Brain pericyte (primary cell): ENCODE data around the gene ZNF263.
"Not testable (repeated sequence)": the region's sequence is repeated elsewhere in the genome, so short reads cannot be mapped to it uniquely, and the experiment has no call there.

Source experiments
- DNase-seq: peaks from one replicate; pipeline ENCODE4 v3.0.0-alpha.2; 2012; ENCODE audit warnings: low read depth, low spot score

Gene ZNF263

DNA sequence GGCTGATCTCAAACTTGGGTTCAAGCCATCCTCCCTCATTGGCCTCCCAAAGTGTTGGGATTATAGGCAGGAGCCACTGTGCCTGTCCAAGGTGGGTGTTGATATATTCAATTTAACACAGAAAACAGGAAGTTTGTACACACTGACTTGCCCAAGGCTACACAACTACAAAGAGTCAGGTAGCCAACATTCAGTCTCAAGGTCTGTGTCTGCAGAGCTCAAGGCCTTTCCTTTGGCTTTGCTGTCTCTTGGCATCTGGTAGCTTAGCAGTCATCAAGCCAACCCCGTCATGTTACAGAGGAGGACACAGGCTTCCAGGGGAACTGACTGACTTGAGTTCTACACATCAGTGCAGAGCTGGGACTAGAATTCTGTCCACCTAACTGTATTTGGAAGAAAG is 15.0 kb upstream of the ZNF263 start:
- DNase-seq: no peak

- not testable (repeated sequence) for DNase-seq
These were observed 12.6 kb upstream of the ZNF263 start for GRCh38 chr16:3270718-3271117.

GRCh38 chr16:3271281-3271680 is 12.0 kb upstream of the ZNF263 start:
- DNase-seq: not testable (repeated sequence)

- DNase-seq: no peak
These were observed 8.8 kb upstream of the ZNF263 start for GRCh38 chr16:3274490-3274889.

- no peak for DNase-seq
These were observed 8.3 kb upstream of the ZNF263 start for GRCh38 chr16:3274947-3275346.

DNA sequence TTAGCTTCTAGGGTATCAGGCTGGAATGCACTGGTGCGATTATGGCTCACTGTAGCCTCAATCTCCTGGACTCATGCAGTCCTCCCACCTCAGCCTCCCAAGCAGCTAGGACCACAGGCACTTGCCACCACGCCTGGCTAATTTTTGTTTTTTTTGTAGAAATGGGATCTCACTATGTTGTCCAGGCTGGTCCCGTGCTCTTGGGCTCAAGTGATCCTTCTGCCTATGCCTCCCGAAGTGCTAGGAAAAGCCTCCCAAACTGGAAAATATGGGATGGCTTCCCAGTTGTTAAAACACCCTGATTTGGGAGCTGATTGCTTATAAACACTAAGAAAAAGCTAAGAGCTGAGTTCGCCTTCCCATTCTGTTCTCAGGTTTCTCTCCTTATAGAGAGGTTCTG is 6.6 kb upstream of the ZNF263 start:
- DNase-seq: no peak

GRCh38 chr16:3281222-3281820 is 2.0 kb upstream of the ZNF263 start:
- DNase-seq: no peak

DNA sequence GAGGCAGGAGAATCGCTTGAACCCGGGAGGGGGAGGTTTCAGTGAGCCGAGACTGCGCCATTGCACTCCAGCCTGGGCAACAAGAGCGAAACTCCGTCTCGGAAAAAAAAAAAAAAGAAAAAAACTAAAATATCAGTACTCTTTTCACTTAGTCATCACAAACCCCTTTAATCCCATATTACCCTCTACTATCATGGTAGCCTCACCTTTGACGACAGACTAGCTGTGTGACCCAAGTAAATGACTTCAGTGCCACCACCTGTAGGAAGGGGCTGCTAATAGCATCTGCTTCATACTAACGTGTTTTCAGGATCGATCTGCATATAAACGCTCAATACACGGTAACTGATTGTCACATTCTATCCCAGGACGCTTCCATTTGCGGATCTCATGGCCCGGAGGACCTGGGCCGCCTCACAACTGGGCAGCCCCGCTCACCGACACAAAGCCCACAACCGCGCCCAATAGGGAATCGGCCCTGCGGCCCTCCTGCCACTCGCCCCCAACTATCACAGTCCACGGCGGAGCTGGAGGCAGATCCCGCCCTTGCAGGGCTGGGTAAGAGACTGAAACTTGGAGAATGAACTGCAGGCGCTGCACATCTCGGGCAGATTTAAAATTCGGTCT is 1.1 kb upstream of the ZNF263 start:
- peak; percentile 5 for DNase-seq

DNA sequence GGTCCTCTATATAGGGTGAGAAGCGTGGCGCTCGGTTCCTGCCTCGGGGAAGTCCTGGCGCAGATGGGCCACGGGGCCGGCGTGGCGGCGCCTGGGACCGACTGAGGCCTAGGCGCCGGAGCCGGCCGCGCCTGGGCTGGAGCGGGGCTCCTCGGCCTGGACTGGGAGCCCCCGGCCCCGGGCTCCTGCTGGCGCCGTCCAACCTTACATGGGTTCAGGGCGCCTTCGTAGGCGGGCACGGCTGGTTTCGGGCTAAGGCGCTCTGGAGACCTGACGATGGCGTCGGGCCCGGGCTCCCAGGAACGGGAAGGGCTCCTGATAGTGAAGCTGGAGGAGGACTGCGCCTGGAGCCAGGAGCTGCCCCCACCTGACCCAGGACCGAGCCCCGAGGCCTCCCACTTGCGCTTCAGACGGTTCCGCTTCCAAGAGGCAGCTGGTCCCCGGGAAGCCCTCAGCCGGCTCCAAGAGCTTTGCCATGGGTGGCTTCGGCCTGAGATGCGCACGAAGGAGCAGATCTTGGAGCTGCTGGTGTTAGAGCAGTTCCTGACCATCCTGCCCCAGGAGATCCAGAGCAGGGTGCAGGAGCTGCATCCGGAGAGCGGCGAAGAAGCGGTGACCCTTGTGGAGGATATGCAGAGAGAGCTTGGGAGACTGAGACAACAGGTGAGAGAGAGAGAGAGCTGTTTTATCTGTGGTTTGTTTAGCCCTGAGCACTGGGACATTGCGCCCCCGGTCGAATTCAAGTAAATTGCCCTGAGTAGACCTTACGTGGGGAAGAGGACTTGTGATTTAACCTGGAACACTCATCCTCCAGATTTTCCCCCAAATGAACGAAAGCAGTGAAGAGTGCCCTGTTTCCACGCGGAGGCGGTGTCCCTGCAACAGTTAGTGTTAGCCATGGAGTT is 504 bp downstream of the ZNF263 start:
- DNase-seq: no peak

- no peak for DNase-seq
These were observed 1.8 kb downstream of the ZNF263 start for GRCh38 chr16:3285131-3285530.

GRCh38 chr16:3289998-3290673 is 6.8 kb downstream of the ZNF263 start:
- DNase-seq: no peak

GRCh38 chr16:3292604-3293003 is 9.3 kb downstream of the ZNF263 start:
- no peak for DNase-seq

DNA sequence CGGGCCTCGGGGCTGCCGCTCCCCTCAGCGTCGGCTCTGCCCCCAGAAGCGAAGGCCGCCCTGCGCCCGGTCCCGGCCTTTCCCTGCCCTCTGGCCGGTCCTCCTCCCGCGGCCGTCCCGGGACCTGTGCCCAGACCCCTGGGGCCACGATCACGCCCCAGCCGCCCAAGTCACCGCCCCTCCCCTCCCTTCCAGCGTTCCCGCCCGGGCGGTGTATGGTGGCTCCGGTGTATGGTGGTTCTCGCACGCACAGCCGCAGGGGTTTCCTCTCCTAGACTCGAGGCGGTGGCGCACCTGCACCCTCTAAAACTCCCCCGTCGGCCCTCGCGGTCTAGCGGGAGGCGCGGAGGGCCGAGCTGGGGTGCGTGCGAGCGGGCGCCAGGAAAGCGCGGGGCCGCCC is 11.9 kb downstream of the ZNF263 start:
- no peak for DNase-seq

GRCh38 chr16:3295783-3296182 is 12.5 kb downstream of the ZNF263 start:
- DNase-seq: no peak

GRCh38 chr16:3304370-3304769 is 21.1 kb downstream of the ZNF263 start:
- no peak for DNase-seq

DNA sequence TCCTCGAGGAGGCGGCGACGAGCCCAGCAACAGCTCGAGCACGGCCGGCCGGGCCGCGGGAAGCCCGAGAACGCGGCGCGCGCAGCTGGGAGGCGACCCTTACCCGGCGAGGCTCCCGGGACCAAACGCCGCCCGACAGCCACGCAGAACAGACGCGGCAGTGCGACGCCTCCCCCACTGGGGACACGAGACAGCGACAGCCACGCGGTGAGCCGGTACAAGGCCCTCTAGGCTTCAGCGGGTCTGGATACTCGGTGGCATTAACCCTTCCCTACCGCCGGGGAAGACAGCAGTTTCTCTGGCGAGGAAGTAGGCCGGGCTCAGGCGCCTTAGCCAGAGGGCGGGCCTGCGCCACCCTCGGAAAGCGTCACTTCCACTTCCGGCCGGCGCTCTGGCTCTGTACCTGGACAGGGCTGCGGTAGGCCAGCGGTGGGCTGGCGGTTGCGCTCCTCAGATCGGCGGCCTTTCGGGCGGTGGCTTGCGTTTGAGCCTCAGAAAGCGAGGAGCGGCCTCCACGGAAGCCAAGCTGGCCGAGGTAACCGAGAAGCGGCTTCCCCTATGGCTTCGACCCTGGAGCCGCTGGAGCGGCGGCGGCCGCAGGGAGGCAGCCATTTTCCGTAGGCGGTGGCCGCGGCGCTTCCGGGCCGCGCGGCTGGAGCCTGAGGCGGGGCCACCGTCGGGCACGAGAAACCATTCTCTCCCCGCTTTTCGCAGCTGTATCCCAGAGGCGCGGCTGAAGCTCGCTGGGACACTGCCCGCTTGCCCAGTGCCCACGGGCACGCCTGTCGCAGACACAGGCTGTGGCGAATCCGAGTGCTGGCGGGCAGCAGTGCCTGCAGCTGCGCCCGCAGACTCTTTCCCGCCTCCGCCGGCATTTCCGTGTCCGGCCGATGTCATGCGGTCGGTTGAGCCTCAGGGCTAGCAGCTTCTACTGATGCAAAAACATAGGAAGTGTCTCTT is 22.1 kb downstream of the ZNF263 start, which contains the start of the genes TIGD7 and ZNF75A:
Gene TIGD7 (minus strand): TSS at position 322 of the 960 bp plus-strand sequence. CDS start 4,816 bp downstream, outside the sequence.
Gene ZNF75A (plus strand): TSS at position 389 of the 960 bp plus-strand sequence. CDS start 2,932 bp downstream, outside the sequence.
- DNase-seq: peak; percentile 68

DNA sequence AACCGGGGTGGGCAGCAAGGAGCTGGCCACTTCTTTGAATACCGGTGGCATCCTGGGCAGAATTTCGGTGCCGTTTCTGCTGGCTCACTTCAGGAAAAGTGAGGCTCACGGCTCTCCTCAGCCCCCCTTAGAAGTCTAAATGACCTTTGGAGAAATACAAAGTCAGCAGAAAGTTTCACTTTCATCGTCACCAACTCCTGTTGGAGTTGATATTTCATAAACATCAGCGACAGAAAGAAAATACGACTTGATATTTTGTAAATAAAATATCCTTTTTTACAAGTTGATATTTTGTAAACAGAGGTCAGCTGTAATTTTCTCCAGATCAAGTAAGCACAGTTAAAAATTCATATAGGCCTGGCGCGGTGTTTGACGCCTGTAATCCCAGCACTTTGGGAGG is 22.8 kb downstream of the ZNF263 start:
- no peak for DNase-seq

- DNase-seq: no peak
These were observed 28.2 kb downstream of the ZNF263 start for GRCh38 chr16:3311496-3311895.

DNA sequence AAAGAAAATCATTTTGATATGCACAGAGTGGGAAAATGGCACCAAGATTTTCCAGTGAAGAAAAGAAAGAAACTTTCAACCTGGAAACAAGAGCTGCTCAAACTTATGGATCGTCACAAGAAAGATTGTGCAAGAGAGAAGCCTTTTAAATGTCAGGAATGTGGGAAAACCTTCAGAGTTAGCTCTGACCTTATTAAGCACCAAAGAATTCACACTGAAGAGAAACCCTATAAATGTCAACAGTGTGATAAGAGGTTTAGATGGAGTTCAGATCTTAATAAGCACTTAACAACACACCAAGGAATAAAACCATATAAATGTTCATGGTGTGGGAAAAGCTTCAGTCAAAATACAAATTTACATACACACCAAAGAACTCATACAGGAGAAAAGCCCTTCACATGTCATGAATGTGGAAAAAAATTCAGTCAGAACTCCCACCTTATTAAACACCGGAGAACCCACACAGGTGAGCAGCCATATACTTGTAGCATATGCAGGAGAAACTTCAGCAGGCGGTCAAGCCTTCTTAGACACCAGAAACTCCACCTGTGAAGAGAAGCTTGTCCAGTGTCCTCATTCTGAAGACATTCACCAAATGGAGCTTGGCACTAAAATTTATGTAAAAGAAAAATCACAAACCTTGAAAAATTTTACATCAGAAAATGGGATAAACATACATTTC is 34.2 kb downstream of the ZNF263 start:
- DNase-seq: no peak

- DNase-seq: no peak
These were observed 38.5 kb downstream of the ZNF263 start for GRCh38 chr16:3321816-3322215.
